Heart right ventricle (tissue), 16 donors: Measurements from ENCODE around the gene MRPL45. TPM values are rescaled to one million over a fixed set of nuclear protein-coding genes. Genes with fewer than 3 reads are reported as not detected.

ENCODE experiments used
- ATAC-seq, 8 donors: fragments of 200-7000 bp; cut with Tn5 transposase; one replicate each; pipeline ENCODE4 v1.9.1; 2020; ENCODE audit warnings: mild to moderate bottlenecking in 8 of 8, moderate library complexity in 8 of 8, moderate number of reproducible peaks in 1 of 8
- DNase-seq, 2 donors: peaks; one replicate each; pipeline ENCODE4 v3.0.0-alpha.2; 2020
- H3K27ac ChIP-seq, 10 donors: fragments of 200-600 bp; sonication (generic) in 2 of 10; one replicate each; pipeline versions ENCODE4 v1.5.0 to v1.8.0; 2020 to 2022; ENCODE audit warnings: mild to moderate bottlenecking in 3 of 10
- H3K27me3 ChIP-seq, 7 donors: fragments of 200-600 bp; one replicate each; pipeline ENCODE4 v1.8.0; 2021 to 2022; ENCODE audit warnings: mild to moderate bottlenecking in 2 of 7
- H3K36me3 ChIP-seq, 9 donors: fragments of 200-600 bp; sonication (generic) in 1 of 9; one replicate each; pipeline versions ENCODE4 v1.5.0 to v1.8.0; 2020 to 2022; ENCODE audit warnings: mild to moderate bottlenecking in 2 of 9
- H3K4me1 ChIP-seq, 9 donors: fragments of 200-600 bp; sonication (generic) in 1 of 9; one replicate each; pipeline versions ENCODE4 v1.5.0 to v1.8.0; 2020 to 2022; ENCODE audit warnings: mild to moderate bottlenecking in 4 of 9
- H3K4me3 ChIP-seq, 10 donors: fragments of 200-600 bp; sonication (generic) in 2 of 10; one replicate each; pipeline versions ENCODE4 v1.5.0 to v1.8.0; 2020 to 2022; ENCODE audit warnings: mild to moderate bottlenecking in 7 of 10, moderate library complexity in 2 of 10
- H3K9me3 ChIP-seq, 11 donors: fragments of 200-600 bp in 10 of 11; sonication (generic) in 2 of 11; one replicate each; pipeline versions ENCODE4 v1.5.0 to v1.8.0; 2013 to 2022; ENCODE audit warnings: mild to moderate bottlenecking in 2 of 11, control low read depth in 1 of 11, moderate library complexity in 1 of 11
- WGBS, 2 donors: extraction: QIAGEN DNeasy Blood & Tissue Kit; methylation state at CpG; one replicate each; pipeline ENCODE4 v1.1.7; 2013; ENCODE audit warnings: inconsistent platforms in 1 of 2; 5-methylcytosine and 5-hydroxymethylcytosine counted together
- intact Hi-C, 10 donors: fragments of 100-400 bp; cut with DNase I; formaldehyde crosslinking; loops; one replicate each; pipeline versions ENCODE4 v1.11.1 to v1.14.2; 2022
- polyA plus RNA-seq, 2 donors: library from polyadenylated mRNA; stranded (reverse); fragments of 200-250 nt; gene quantifications; one replicate each; pipeline ENCODE4 v1.2.3, GENCODE V29; 2013
- total RNA-seq, 10 donors: library from RNA; stranded (reverse); fragmentation: NEBNext Ultra II Directional in 3 of 10; extraction: Animal tissue kit (Norgen Biotek cat#: 25700) in 3 of 10; gene quantifications; one replicate each; pipeline versions ENCODE4 v1.2.1 to v1.2.4, GENCODE V29; 2021 to 2023
- TF ChIP-seq, protein P1 (sequence below), 9 donors: fragments of 200-600 bp; sonication (generic) in 2 of 9; IDR thresholded peaks; one replicate each; pipeline versions ENCODE4 v1.5.0 to v1.8.0; 2021 to 2022; ENCODE audit warnings: antibody characterized with exemption in 9 of 9, mild to moderate bottlenecking in 5 of 9, moderate library complexity in 1 of 9
- donor health status: Arrhythmogenic right ventricular cardiomyopathy.
- donor health status: ischemic (EF 13 %, LVEDD 7.1; RV severe dilation, severe dysfunction).
- donor health status: healthy with polysubstance abuse.
- donor health status: DM: no; HTN: yes; CAD: no.
- donor health status: DM: no; HTN: no; CAD: no.
- donor health status: ischemic (EF 25% LVEDD 6.9; RV normal size, moderate dysfunction).
- donor health status: ischemic (EF 25% LVEDD 5.7; RV mildly dilated, moderate dysfunction).
- donor health status: healthy.
- donor health status: DM: yes; HTN: yes; CAD: no.
- donor health status: Ischemic cardiomyopathy.
- donor health status: ischemic (EF 35%, LVEDD 5.7; RV mildly dilated, moderate dysfunction).
- donor health status: nonischemic (EF 11% LVEDD 7.7; RV severe dilation, severe dysfunction).
- donor health status: DM: yes; HTN: yes; CAD: no.
- donor health status: PGD.
- donor health status: ischemic (EF 29% LVEDD 5.4; RV normal size, mild dysfunction).
- donor health status: nonischemic (EF 23%, LVEDD 6.1; RV moderate dilation, normal function).

MRPL45 gene
- total and polyA plus RNA-seq, 12 donors, result 16.0 to 44.6 (median 38.1) TPM

- Histone ChIP-seq H3K4me1 (peaks cover under 1 to 49% (median 28%) of the 10 kb centered on the region in 9 donors), H3K36me3 (peaks cover 0 to 50% (median 10%) of the 10 kb centered on the region in 9 donors), H3K4me3 (no peak overlapping the region), H3K27me3 (no peaks in the 10 kb centered on the region), H3K9me3 (no peaks in the 10 kb centered on the region), H3K27ac (no peak overlapping the region)
- TF ChIP-seq, protein P1, sequence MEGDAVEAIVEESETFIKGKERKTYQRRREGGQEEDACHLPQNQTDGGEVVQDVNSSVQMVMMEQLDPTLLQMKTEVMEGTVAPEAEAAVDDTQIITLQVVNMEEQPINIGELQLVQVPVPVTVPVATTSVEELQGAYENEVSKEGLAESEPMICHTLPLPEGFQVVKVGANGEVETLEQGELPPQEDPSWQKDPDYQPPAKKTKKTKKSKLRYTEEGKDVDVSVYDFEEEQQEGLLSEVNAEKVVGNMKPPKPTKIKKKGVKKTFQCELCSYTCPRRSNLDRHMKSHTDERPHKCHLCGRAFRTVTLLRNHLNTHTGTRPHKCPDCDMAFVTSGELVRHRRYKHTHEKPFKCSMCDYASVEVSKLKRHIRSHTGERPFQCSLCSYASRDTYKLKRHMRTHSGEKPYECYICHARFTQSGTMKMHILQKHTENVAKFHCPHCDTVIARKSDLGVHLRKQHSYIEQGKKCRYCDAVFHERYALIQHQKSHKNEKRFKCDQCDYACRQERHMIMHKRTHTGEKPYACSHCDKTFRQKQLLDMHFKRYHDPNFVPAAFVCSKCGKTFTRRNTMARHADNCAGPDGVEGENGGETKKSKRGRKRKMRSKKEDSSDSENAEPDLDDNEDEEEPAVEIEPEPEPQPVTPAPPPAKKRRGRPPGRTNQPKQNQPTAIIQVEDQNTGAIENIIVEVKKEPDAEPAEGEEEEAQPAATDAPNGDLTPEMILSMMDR (IDR thresholded peaks at IDR 0.05), result no peak
- intact Hi-C loops, result loop anchor here in 1 of 10 donors (5.0 kb wide), 1 partner anchor 45 kb away; no protein-coding TSS in a partner anchor
- DNase-seq (no peak), ATAC-seq (no peak)
- WGBS, 2 donors, result 66 to 72% methylated on average over 5 of the region's 5 CpGs
Measured at GRCh38 chr17:38361694-38362465, 64.9 kb downstream of the MRPL45 start.

DNA sequence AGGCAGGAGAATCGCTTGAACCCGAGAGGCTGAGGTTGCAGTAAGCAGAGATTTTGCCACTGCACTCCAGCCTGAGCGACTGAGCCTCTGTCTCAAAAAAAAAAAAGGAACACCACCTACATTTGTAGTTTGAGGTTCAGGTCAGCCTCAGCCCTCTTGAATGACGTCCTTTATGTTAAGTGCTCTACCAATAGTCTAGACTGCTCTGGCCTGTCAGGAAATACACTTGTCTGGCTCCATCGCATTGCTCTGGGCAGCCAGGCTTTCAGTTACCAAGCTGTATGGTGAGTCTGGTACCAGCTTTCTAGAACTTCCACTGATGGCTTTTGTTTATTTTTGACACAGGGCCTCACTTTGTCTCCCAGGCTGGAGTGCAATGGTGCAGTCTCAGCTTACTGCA, 66.0 kb downstream of the MRPL45 start:
- H3K9me3 ChIP-seq, result no peaks in the 10 kb centered on the region
- DNase-seq, result no peak
- H3K36me3 ChIP-seq, result peaks cover 0 to 62% (median 12%) of the 10 kb centered on the region in 9 donors
- 94 to 95% methylated on average over 5 of the region's 5 CpGs for WGBS, 2 donors
- ATAC-seq, result no peak
- TF ChIP-seq, protein P1 (IDR thresholded peaks at IDR 0.05), result no peak
- H3K4me1 ChIP-seq, result peaks cover 0 to 37% (median 18%) of the 10 kb centered on the region in 9 donors
- H3K27me3 ChIP-seq, result no peaks in the 10 kb centered on the region
- intact Hi-C loops, result loop anchor here in 1 of 10 donors (5.0 kb wide), 1 partner anchor 44 kb away; no protein-coding TSS in a partner anchor
- no peak overlapping the region for H3K4me3 ChIP-seq
- no peak overlapping the region for H3K27ac ChIP-seq

DNA sequence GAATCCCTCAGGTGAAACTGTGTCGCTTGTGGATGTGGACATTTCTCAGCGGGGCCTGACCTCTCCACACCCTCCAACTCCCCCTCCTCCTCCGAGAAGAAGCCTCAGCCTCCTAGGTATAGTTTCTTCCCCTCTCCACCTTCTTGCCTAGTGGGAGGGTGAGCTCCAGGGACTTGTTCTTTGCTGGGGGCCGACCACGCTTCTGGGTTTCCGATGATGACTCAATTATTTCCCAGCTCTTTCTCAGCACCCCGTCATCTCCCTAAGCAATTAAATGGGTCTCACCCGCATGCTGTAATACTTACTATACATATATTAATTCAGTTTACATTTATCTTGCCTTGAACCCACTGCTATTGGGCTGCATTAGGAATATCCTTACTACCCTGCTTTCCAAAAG, 67.8 kb downstream of the MRPL45 start:
- Histone ChIP-seq H3K27me3 (no peaks in the 10 kb centered on the region), H3K36me3 (peaks cover 0 to 79% (median 19%) of the 10 kb centered on the region in 9 donors), H3K9me3 (no peaks in the 10 kb centered on the region), H3K4me3 (no peak overlapping the region), H3K27ac (no peak overlapping the region), H3K4me1 (peaks cover 0 to 30% (median 12%) of the 10 kb centered on the region in 9 donors)
- intact Hi-C loops, result loop anchor here in 1 of 10 donors (5.0 kb wide), 1 partner anchor 43 kb away; no protein-coding TSS in a partner anchor
- DNase-seq (no peak), ATAC-seq (no peak)
- TF ChIP-seq, protein P1 (IDR thresholded peaks at IDR 0.05), result no peak
- WGBS, 2 donors, result 88 to 95% methylated on average over 8 of the region's 8 CpGs

GRCh38 chr17:38369124-38369886, 72.3 kb downstream of the MRPL45 start:
- H3K4me3 ChIP-seq, result no peak overlapping the region
- no peaks in the 10 kb centered on the region for H3K27me3 ChIP-seq
- peaks cover 0 to 13% (median 0%) of the 10 kb centered on the region in 9 donors for H3K4me1 ChIP-seq
- WGBS, 2 donors, result 72 to 73% methylated on average over 8 of the region's 8 CpGs
- H3K36me3 ChIP-seq, result peaks cover 0 to 100% (median 47%) of the 10 kb centered on the region in 9 donors
- peak in 2 of 8 donors; percentile 42 to 59 for ATAC-seq
- DNase-seq, result no peak
- H3K27ac ChIP-seq, result no peak overlapping the region
- intact Hi-C loops, result no loop called here
- no peaks in the 10 kb centered on the region for H3K9me3 ChIP-seq
- TF ChIP-seq, protein P1 (IDR thresholded peaks at IDR 0.05), result no peak
